ENCODE results near the gene PDZD4.

GRCh38 chrX:153782313-153782712 is 48.0 kb downstream of the PDZD4 start:
- TF ChIP-seq POLR2A (IDR thresholded peaks at IDR 0.05; ENCODE audit: low read depth, low read length) = no peak
- no peak for TF ChIP-seq POLR2AphosphoS5 (IDR thresholded peaks at IDR 0.05; ENCODE audit: low read depth, low read length)
- TF ChIP-seq TAF1 (IDR thresholded peaks at IDR 0.05; ENCODE audit: low read depth, low read length) = no peak
- TF ChIP-seq PAX5 (IDR thresholded peaks at IDR 0.05; ENCODE audit: insufficient read depth, low read length, severe bottlenecking) = no peak
- no peak for TF ChIP-seq POU2F2 (IDR thresholded peaks at IDR 0.05; ENCODE audit: low read depth, low read length)

Data from GM12891 (cell line).